ENCODE data around the gene TACC2.

The TACC2 gene

DNA sequence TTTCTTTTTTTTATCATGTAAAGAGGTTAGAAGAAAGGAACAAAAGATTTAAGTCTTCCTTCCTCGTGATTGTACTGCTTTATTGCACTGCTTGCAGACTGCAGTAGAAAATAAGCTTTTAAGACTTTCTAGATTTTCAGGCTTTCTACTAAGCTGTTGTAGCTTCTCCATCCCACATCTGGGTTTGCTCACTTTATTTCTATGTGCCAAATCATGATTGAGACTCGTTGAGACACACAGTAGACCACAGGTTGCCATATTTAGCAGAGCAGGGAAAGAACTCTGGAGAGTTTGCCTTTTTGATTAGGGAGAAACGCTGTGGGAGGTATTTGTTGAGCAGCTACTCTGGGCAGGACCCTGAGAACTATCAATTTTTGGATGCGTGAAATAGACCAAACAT lies 192.9 kb downstream of the TACC2 start (continued):
- TF ChIP-seq ZNF565 (CRISPR knock-in tag; conservative IDR thresholded peaks at IDR 0.05; ENCODE audit: low read depth) (no peak), TCF4 (CRISPR knock-in tag; IDR thresholded peaks at IDR 0.05; ENCODE audit: borderline replicate concordance) (no peak)

DNA sequence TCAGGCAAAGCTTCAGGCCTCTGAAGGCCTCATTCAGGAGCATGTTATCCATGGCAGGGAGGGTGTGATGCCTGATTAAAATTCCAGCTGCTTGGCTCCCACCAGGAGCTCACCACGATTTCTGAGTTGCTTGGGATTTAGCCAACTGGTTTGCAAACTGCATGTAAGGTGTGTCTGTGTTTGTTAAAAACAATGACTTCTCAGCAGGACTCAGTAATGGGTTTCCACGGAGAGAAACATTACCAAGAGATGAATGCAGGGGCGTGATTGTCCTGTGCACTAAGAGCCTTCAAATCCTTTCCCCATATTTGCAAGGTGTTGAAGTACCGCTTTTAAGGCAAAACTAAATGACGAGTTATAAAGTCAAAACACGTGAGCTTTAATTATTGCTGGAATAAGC lies 193.3 kb downstream of the TACC2 start:
- TF ChIP-seq, protein P1, sequence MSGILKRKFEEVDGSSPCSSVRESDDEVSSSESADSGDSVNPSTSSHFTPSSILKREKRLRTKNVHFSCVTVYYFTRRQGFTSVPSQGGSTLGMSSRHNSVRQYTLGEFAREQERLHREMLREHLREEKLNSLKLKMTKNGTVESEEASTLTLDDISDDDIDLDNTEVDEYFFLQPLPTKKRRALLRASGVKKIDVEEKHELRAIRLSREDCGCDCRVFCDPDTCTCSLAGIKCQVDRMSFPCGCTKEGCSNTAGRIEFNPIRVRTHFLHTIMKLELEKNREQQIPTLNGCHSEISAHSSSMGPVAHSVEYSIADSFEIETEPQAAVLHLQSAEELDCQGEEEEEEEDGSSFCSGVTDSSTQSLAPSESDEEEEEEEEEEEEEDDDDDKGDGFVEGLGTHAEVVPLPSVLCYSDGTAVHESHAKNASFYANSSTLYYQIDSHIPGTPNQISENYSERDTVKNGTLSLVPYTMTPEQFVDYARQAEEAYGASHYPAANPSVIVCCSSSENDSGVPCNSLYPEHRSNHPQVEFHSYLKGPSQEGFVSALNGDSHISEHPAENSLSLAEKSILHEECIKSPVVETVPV (CRISPR knock-in tag; IDR thresholded peaks at IDR 0.05), result no peak
- TF ChIP-seq ZNF8 (CRISPR knock-in tag; IDR thresholded peaks at IDR 0.05), result no peak
- TF ChIP-seq CSDC2 (CRISPR knock-in tag; IDR thresholded peaks at IDR 0.05), result no peak
- no peak for TF ChIP-seq ZC3H10 (CRISPR knock-in tag; IDR thresholded peaks at IDR 0.05)
- no peak for TF ChIP-seq BACH2 (CRISPR knock-in tag; IDR thresholded peaks at IDR 0.05; ENCODE audit: borderline replicate concordance)
- TF ChIP-seq ZNF70 (CRISPR knock-in tag; IDR thresholded peaks at IDR 0.05), result no peak
- no peak for ATAC-seq

GRCh38 chr10:122184254-122184653 lies 195.3 kb downstream of the TACC2 start:
- no peak for TF ChIP-seq ZNF70 (CRISPR knock-in tag; IDR thresholded peaks at IDR 0.05)
- no peak for TF ChIP-seq TOX (CRISPR knock-in tag; IDR thresholded peaks at IDR 0.05; ENCODE audit: borderline replicate concordance)
- TF ChIP-seq, protein P1 (CRISPR knock-in tag; IDR thresholded peaks at IDR 0.05), result no peak
- TF ChIP-seq ZNF8 (CRISPR knock-in tag; IDR thresholded peaks at IDR 0.05), result no peak
- TF ChIP-seq TCF4 (CRISPR knock-in tag; IDR thresholded peaks at IDR 0.05; ENCODE audit: borderline replicate concordance), result no peak
- ATAC-seq, result no peak

DNA sequence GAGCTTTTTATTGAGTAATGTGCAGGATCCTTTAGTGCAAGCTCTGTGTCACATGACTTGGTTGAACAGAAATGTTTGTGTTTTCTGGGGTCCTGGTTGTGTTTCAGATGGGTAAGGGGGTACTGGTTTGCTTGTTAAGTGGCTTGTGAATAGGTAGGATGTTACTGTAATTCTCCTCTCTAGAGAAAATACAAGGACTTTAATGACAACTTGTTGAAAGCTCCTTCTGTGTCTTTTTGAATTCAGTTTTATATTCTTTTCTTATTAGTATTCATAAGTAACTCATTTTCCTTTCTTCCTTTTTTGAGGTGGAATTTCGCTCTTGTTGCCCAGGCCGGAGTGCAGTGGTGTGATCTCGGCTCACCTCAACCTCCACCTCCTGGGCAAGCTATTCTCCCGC lies 196.7 kb downstream of the TACC2 start:
- ATAC-seq, result no peak
- TF ChIP-seq GLIS3 (CRISPR knock-in tag; IDR thresholded peaks at IDR 0.05) (no peak), ARNTL (CRISPR knock-in tag; IDR thresholded peaks at IDR 0.05; ENCODE audit: borderline replicate concordance, low read depth) (no peak), ESRRG (CRISPR knock-in tag; IDR thresholded peaks at IDR 0.05) (no peak), CSDC2 (CRISPR knock-in tag; IDR thresholded peaks at IDR 0.05) (no peak), TSHZ2 (CRISPR knock-in tag; IDR thresholded peaks at IDR 0.05) (no peak), ZC3H10 (CRISPR knock-in tag; IDR thresholded peaks at IDR 0.05) (no peak), ZNF8 (CRISPR knock-in tag; IDR thresholded peaks at IDR 0.05) (no peak), POU6F1 (CRISPR knock-in tag; IDR thresholded peaks at IDR 0.05; ENCODE audit: borderline replicate concordance, low read depth) (no peak), RARB (CRISPR knock-in tag; IDR thresholded peaks at IDR 0.05) (no peak), ZFP3 (CRISPR knock-in tag; IDR thresholded peaks at IDR 0.05) (no peak), ZFP30 (CRISPR knock-in tag; IDR thresholded peaks at IDR 0.05) (no peak), BACH2 (CRISPR knock-in tag; IDR thresholded peaks at IDR 0.05; ENCODE audit: borderline replicate concordance) (no peak), ZNF70 (CRISPR knock-in tag; IDR thresholded peaks at IDR 0.05) (no peak), SNAI2 (CRISPR knock-in tag; IDR thresholded peaks at IDR 0.05) (no peak), ZNF565 (CRISPR knock-in tag; conservative IDR thresholded peaks at IDR 0.05; ENCODE audit: low read depth) (no peak)
- TF ChIP-seq, protein P2, sequence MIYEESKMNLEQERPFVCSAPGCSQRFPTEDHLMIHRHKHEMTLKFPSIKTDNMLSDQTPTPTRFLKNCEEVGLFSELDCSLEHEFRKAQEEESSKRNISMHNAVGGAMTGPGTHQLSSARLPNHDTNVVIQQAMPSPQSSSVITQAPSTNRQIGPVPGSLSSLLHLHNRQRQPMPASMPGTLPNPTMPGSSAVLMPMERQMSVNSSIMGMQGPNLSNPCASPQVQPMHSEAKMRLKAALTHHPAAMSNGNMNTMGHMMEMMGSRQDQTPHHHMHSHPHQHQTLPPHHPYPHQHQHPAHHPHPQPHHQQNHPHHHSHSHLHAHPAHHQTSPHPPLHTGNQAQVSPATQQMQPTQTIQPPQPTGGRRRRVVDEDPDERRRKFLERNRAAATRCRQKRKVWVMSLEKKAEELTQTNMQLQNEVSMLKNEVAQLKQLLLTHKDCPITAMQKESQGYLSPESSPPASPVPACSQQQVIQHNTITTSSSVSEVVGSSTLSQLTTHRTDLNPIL (CRISPR knock-in tag; IDR thresholded peaks at IDR 0.05; ENCODE audit: low read depth), result no peak

Data from SK-N-SH treated with all-trans-retinoic acid at 6 μM for 48 hours (cell line).